WTC11 (cell line): ENCODE measurements around the gene RRBP1. TPM values are rescaled to one million over a fixed set of nuclear protein-coding genes. Genes with fewer than 3 reads are reported as not detected.

Experiments
- ATAC-seq: fragments of 200-7000 bp; cut with Tn5 transposase; 2 replicates; pipeline ENCODE4 v1.10.0; 2021; ENCODE audit warnings: mild to moderate bottlenecking, moderate library complexity
- CTCF ChIA-PET: fragments of 300-600 bp; sonication (Branson Sonifier 250); formaldehyde crosslinking; loops from one replicate; lab custom pipeline; 2021; ENCODE audit warnings: antibody characterized with exemption; lab: Charles Lee
- POLR2A ChIA-PET: fragments of 350-600 bp; sonication (Branson Sonifier 250); formaldehyde crosslinking; loops from one replicate; lab custom pipeline; 2021; ENCODE audit warnings: antibody characterized with exemption; lab: Charles Lee
- DNase-seq: peaks from one replicate; pipeline ENCODE4 v3.0.0; 2021; ENCODE audit warnings: low spot score
- H3K27ac Mint-ChIP-seq: 2 replicates; pipeline ENCODE4 v1.8.0; 2021; ENCODE audit warnings: mixed read lengths
- H3K27me3 Mint-ChIP-seq: 2 replicates; pipeline ENCODE4 v1.8.0; 2021; ENCODE audit warnings: low read depth, mild to moderate bottlenecking, moderate library complexity, mixed read lengths
- H3K36me3 Mint-ChIP-seq: 2 replicates; pipeline ENCODE4 v1.8.0; 2021; ENCODE audit warnings: mixed read lengths
- H3K4me1 Mint-ChIP-seq: 2 replicates; pipeline ENCODE4 v1.8.0; 2022; ENCODE audit warnings: mixed read lengths
- H3K4me3 Mint-ChIP-seq: 2 replicates; pipeline ENCODE4 v1.8.0; 2021; ENCODE audit warnings: mild to moderate bottlenecking, moderate library complexity, mixed read lengths
- H3K9me3 Mint-ChIP-seq: 2 replicates; pipeline ENCODE4 v1.8.0; 2021; ENCODE audit warnings: mixed read lengths
- ATF1 ChIP-seq: sonication (generic); formaldehyde crosslinking; IDR thresholded peaks from 2 replicates; pipeline ENCODE4 v1.8.1; 2023; ENCODE audit warnings: mild to moderate bottlenecking, moderate library complexity, missing genetic modification reagents
- CREB1 ChIP-seq: sonication (generic); formaldehyde crosslinking; IDR thresholded peaks from 2 replicates; pipeline ENCODE4 v1.8.0; 2023; ENCODE audit warnings: mild to moderate bottlenecking, missing genetic modification reagents
- E2F5 ChIP-seq: sonication (generic); formaldehyde crosslinking; IDR thresholded peaks from 2 replicates; pipeline ENCODE4 v1.8.1; 2022; ENCODE audit warnings: mild to moderate bottlenecking, moderate library complexity, missing genetic modification reagents
- FOXP1 ChIP-seq: sonication (generic); formaldehyde crosslinking; IDR thresholded peaks from 2 replicates; pipeline ENCODE4 v1.8.0; 2022; ENCODE audit warnings: missing genetic modification reagents, mild to moderate bottlenecking, moderate library complexity, borderline replicate concordance
- FOXP4 ChIP-seq: sonication (generic); formaldehyde crosslinking; IDR thresholded peaks from 2 replicates; pipeline ENCODE4 v1.8.0; 2022; ENCODE audit warnings: mild to moderate bottlenecking, missing genetic modification reagents
- GABPB1 ChIP-seq: sonication (generic); formaldehyde crosslinking; IDR thresholded peaks from 2 replicates; pipeline ENCODE4 v1.8.1; 2023; ENCODE audit warnings: mild to moderate bottlenecking, missing genetic modification reagents
- GRHL2 ChIP-seq: fragments of 250-450 bp; sonication (Bioruptor Pico); IDR thresholded peaks from 2 replicates; pipeline ENCODE4 v1.8.0; 2022; ENCODE audit warnings: mild to moderate bottlenecking, moderate library complexity; ENCODE audit not compliant: insufficient replicate concordance, severe bottlenecking
- NFE2L1 ChIP-seq: sonication (generic); formaldehyde crosslinking; IDR thresholded peaks from 2 replicates; pipeline ENCODE4 v1.8.1; 2023; ENCODE audit warnings: missing genetic modification reagents
- NR2C2 ChIP-seq: sonication (generic); formaldehyde crosslinking; IDR thresholded peaks from 2 replicates; pipeline ENCODE4 v1.8.0; 2022; ENCODE audit warnings: mild to moderate bottlenecking, missing genetic modification reagents
- STAT6 ChIP-seq: sonication (generic); formaldehyde crosslinking; conservative IDR thresholded peaks from 2 replicates; pipeline ENCODE4 v1.8.1; 2023; ENCODE audit warnings: mild to moderate bottlenecking, low read depth, missing genetic modification reagents, moderate library complexity
- TEAD4 ChIP-seq: sonication (generic); formaldehyde crosslinking; IDR thresholded peaks from 2 replicates; pipeline ENCODE4 v1.8.0; 2022; ENCODE audit warnings: mild to moderate bottlenecking, missing genetic modification reagents
- ZNF138 ChIP-seq: sonication (generic); formaldehyde crosslinking; conservative IDR thresholded peaks from 2 replicates; pipeline ENCODE4 v1.8.1; 2022; ENCODE audit warnings: mild to moderate bottlenecking, moderate library complexity, missing genetic modification reagents
- ZNF317 ChIP-seq: sonication (generic); formaldehyde crosslinking; IDR thresholded peaks from 2 replicates; pipeline ENCODE4 v1.8.1; 2023; ENCODE audit warnings: low read depth, mild to moderate bottlenecking, moderate library complexity, missing genetic modification reagents, borderline replicate concordance
- ZNF512 ChIP-seq: sonication (generic); formaldehyde crosslinking; IDR thresholded peaks from 2 replicates; pipeline ENCODE4 v1.8.1; 2022; ENCODE audit warnings: missing genetic modification reagents, borderline replicate concordance
- total RNA-seq: library from RNA; stranded (reverse); gene quantifications from 3 replicates; pipeline ENCODE4 v1.2.3, GENCODE V29; 2021

RRBP1 gene
- total RNA-seq, 1 experiment from 2014 or later = 171 TPM

DNA sequence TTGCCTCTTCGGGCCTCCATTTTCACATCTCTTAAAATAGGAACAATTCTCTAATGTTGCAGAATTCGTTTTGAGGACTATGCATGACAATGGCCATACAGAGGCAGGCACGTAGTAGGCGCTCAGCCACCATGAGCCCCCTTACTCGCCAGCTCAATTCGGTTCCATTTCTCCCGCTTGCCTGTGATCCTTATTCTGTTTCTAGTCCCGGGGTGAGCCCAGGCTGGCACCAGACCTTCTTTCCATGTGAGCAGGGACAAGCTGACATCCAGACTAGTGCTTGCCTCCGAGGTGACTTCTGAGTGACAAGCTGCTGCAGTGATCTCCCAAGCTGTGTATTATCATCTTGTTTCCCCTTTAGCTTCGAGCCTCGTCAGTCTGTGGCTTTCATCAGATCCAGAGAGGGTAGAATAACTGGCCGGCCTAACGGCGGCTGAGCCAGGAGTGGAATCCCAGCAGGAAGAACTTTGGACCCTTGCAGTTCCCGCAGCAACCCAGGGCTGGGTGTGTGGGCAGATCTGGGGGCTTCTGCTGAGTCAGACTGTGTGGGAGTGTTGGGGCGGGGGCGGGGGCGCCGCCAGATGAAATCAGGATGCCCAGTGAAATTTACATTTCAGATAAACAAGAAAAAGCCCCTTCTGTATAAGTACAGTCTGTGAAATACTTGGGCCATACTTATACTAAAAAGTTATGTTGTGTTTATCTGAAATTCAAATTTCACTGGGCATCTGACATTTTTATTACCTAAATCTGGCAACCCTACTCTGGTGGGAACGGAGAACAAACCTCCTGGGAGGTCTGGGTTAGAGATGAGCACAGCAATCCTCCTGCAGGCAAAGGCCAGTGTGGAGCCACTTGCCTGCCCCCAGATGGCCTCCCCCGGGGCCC, 28.6 kb upstream of the RRBP1 start:
- POLR2A ChIA-PET = interaction anchor here (2.5 kb wide), 1 partner anchor 28 kb away, joined by 10 read pairs; the partner anchor contains the start of gene RRBP1
- H3K9me3 Mint-ChIP-seq = no peaks in the 10 kb centered on the region
- H3K36me3 Mint-ChIP-seq = no peaks in the 10 kb centered on the region
- H3K4me1 Mint-ChIP-seq = peaks cover 17% of the 10 kb centered on the region
- H3K27ac Mint-ChIP-seq = no peak overlapping the region
- H3K27me3 Mint-ChIP-seq = no peaks in the 10 kb centered on the region
- ATAC-seq = peak; percentile 27
- no peak for DNase-seq
- CTCF ChIA-PET = interaction anchor here (0.6 to 3.6 kb wide), 5 partner anchors 10 to 228 kb away, joined by 3 to 19 read pairs (median 4); partner anchors contain the start of gene RRBP1
- no peak overlapping the region for H3K4me3 Mint-ChIP-seq
- TF ChIP-seq NFE2L1 (CRISPR knock-in tag) = no peak
- no peak for TF ChIP-seq NR2C2 (CRISPR knock-in tag)
- peak; percentile 74 for TF ChIP-seq GABPB1 (CRISPR knock-in tag)
- no peak for TF ChIP-seq STAT6 (CRISPR knock-in tag)
- no peak for TF ChIP-seq FOXP1 (CRISPR knock-in tag)
- no peak for TF ChIP-seq ZNF317 (CRISPR knock-in tag)
- no peak for TF ChIP-seq GRHL2 (CRISPR knock-in tag)
- no peak for TF ChIP-seq FOXP4 (CRISPR knock-in tag)

DNA sequence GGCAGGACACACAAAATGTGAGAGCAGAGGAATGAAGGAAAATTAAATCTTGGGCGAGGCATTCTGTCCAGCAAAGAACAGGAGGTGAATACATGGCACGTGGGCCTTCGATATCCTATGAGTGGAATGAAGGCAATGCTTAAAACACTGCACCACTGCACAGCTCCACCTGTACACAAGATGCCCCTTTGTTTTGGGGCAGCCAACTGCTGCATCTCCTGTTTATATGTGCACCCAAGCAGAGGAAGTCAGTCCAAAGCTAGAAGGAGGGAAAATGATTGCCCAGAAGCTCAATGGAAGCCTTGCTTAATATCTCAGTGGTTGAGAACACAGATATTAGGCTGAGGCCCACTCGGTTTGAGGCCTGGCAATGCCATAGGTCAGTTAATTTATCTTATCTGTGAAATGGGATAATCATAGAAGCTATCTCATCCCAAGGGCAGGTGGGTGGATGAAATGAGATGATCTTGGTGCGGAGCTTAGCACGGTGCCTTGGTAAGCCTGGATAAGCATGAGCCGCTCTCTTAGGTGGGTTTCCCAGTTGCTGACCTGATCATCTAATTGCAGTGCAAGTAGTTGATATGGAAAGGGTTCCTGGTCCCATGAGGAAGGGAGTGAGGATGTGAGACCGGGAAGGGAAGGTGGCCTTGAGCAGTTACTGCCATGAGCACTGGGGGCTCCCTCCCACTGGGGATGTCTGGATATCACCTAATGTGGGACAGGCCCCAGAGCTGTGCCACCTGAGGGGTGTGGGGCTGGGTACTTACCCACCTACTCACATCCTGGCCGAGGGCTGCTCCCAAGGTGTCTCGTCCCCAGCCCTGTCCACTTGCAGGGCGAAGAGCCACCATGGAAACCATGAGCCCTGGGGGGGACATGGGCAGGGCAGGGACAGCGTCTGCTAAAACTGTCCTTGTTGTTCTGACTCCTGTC, 27.6 kb upstream of the RRBP1 start:
- Mint-ChIP-seq H3K9me3 (no peaks in the 10 kb centered on the region), H3K36me3 (no peaks in the 10 kb centered on the region), H3K27ac (no peak overlapping the region; the same call in 1 of the 2 replicates), H3K27me3 (no peaks in the 10 kb centered on the region), H3K4me3 (no peak overlapping the region), H3K4me1 (peaks cover 17% of the 10 kb centered on the region)
- no peak for DNase-seq
- TF ChIP-seq ZNF512 (CRISPR knock-in tag) (no peak), ZNF138 (no peak), TEAD4 (CRISPR knock-in tag) (no peak), CREB1 (CRISPR knock-in tag) (no peak), ATF1 (no peak), E2F5 (CRISPR knock-in tag) (no peak)
- POLR2A ChIA-PET = interaction anchor here (2.5 kb wide), 1 partner anchor 27 kb away, joined by 10 read pairs; the partner anchor contains the start of gene RRBP1
- ATAC-seq = peak; percentile 32; the same call in 1 of the 2 replicates
- CTCF ChIA-PET = interaction anchor here (1.3 to 3.6 kb wide), 3 partner anchors 9 to 229 kb away, joined by 3 to 19 read pairs (median 4); partner anchors contain the start of gene RRBP1
